Right lung (tissue), 5 donors: ENCODE results near the gene CPEB3. TPM values are rescaled to one million over a fixed set of nuclear protein-coding genes. Genes with fewer than 3 reads are reported as not detected.
"Not testable (repeated sequence)": the region's sequence is repeated elsewhere in the genome, so short reads cannot be mapped to it uniquely, and the experiment has no call there.

Source experiments
- DNase-seq, 2 donors: peaks; one replicate each; pipeline ENCODE4 v3.0.0-alpha.2; 2013
- polyA plus RNA-seq, 5 donors: library from polyadenylated mRNA; unstranded; fragments of 120-200 nt; gene quantifications; one replicate each; pipeline versions ENCODE4 v1.2.1 to v1.2.3, GENCODE V29; 2013; ENCODE audit warnings: inconsistent platforms in 1 of 5, low replicate concordance in 1 of 5; ENCODE audit not compliant: insufficient read length in 5 of 5, insufficient read depth in 1 of 5

The CPEB3 gene
- polyA plus RNA-seq, 5 donors = 2.7 to 4.2 (median 3.3) TPM

GRCh38 chr10:92142949-92143348 is 147.9 kb downstream of the CPEB3 start:
- DNase-seq = no peak

GRCh38 chr10:92142512-92142911 is 148.4 kb downstream of the CPEB3 start:
- no peak for DNase-seq

GRCh38 chr10:92141147-92141546 is 149.7 kb downstream of the CPEB3 start:
- DNase-seq = not testable (repeated sequence)

GRCh38 chr10:92134049-92134448 is 156.8 kb downstream of the CPEB3 start:
- not testable (repeated sequence) for DNase-seq

GRCh38 chr10:92131275-92131820 is 159.5 kb downstream of the CPEB3 start:
- no peak for DNase-seq

GRCh38 chr10:92130622-92131274 is 160.1 kb downstream of the CPEB3 start:
- DNase-seq = no peak

GRCh38 chr10:92126100-92126650 is 164.7 kb downstream of the CPEB3 start:
- DNase-seq = no peak

- no peak for DNase-seq
Observed at GRCh38 chr10:92125144-92125543, 165.7 kb downstream of the CPEB3 start.

GRCh38 chr10:92124616-92125143 is 166.2 kb downstream of the CPEB3 start:
- DNase-seq = peak; percentile 40

- no peak for DNase-seq
Observed at GRCh38 chr10:92124020-92124419, 166.9 kb downstream of the CPEB3 start.

GRCh38 chr10:92122941-92123450 is 167.9 kb downstream of the CPEB3 start:
- peak; percentile 44 to 46 for DNase-seq

- no peak for DNase-seq
Observed at GRCh38 chr10:92121686-92122492, 169.0 kb downstream of the CPEB3 start.

- DNase-seq = no peak
Observed at GRCh38 chr10:92119340-92119739, 171.5 kb downstream of the CPEB3 start.

- not testable (repeated sequence) for DNase-seq
Observed at GRCh38 chr10:92114917-92115316, 176.0 kb downstream of the CPEB3 start.

- no peak for DNase-seq
Observed at GRCh38 chr10:92113911-92114600, 176.8 kb downstream of the CPEB3 start.

- DNase-seq = no peak
Observed at GRCh38 chr10:92112462-92112861, 178.4 kb downstream of the CPEB3 start.

GRCh38 chr10:92111336-92111939 is 179.4 kb downstream of the CPEB3 start:
- DNase-seq = no peak

GRCh38 chr10:92110039-92110794 is 180.7 kb downstream of the CPEB3 start:
- no peak for DNase-seq

GRCh38 chr10:92108747-92109146 is 182.1 kb downstream of the CPEB3 start:
- DNase-seq = no peak

- no peak for DNase-seq
Observed at GRCh38 chr10:92108120-92108519, 182.8 kb downstream of the CPEB3 start.
